Esophagus squamous epithelium (tissue), 4 donors: ENCODE measurements around the gene KRT72.

Experiments used
- POLR2A ChIP-seq, 4 donors: fragments of 450-650 bp; IDR thresholded peaks; one replicate each; pipeline ENCODE4 v1.6.1; 2017; ENCODE audit warnings: antibody characterized with exemption in 4 of 4, mild to moderate bottlenecking in 4 of 4, moderate library complexity in 3 of 4
- TF ChIP-seq, protein P1 (sequence below), 6 experiments: fragments of 450-650 bp in 4 of 6; fragments of 200-600 bp in 2 of 6; sonication (generic) in 2 of 6; IDR thresholded peaks; one replicate each; pipeline ENCODE4 v1.5.1; 2016 to 2019; ENCODE audit warnings: antibody characterized with exemption in 6 of 6, mild to moderate bottlenecking in 4 of 6, moderate library complexity in 4 of 6

DNA sequence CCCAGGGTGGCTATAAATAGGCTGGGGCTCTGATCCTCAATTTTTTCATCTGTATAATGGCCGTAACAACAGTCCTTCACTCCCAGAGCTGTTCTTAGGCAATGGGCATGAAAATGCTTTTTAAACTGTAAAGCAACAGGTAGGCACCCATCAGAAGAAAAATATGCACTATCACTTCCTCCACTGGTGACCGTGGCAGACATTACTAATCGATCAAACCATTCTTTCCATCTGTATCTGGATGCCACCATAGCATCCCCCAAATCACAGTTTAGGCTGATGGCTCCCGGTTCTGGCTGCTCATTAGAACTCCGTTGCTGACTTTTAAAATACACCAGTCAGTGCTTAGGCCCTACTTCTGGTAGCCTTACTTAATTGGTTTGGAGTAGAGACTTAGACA is 59.6 kb downstream of the KRT72 start:
- TF ChIP-seq, protein P1, sequence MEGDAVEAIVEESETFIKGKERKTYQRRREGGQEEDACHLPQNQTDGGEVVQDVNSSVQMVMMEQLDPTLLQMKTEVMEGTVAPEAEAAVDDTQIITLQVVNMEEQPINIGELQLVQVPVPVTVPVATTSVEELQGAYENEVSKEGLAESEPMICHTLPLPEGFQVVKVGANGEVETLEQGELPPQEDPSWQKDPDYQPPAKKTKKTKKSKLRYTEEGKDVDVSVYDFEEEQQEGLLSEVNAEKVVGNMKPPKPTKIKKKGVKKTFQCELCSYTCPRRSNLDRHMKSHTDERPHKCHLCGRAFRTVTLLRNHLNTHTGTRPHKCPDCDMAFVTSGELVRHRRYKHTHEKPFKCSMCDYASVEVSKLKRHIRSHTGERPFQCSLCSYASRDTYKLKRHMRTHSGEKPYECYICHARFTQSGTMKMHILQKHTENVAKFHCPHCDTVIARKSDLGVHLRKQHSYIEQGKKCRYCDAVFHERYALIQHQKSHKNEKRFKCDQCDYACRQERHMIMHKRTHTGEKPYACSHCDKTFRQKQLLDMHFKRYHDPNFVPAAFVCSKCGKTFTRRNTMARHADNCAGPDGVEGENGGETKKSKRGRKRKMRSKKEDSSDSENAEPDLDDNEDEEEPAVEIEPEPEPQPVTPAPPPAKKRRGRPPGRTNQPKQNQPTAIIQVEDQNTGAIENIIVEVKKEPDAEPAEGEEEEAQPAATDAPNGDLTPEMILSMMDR (IDR thresholded peaks at IDR 0.05), result no peak
- TF ChIP-seq POLR2A (IDR thresholded peaks at IDR 0.05), result no peak
